Lower lobe of right lung (tissue), 2 donors: ENCODE data around the gene PDZRN4. TPM values are rescaled to one million over a fixed set of nuclear protein-coding genes. Genes with fewer than 3 reads are reported as not detected.

Experiments used
- ATAC-seq, 2 donors: fragments of 200-7000 bp; cut with Tn5 transposase; one replicate each; pipeline ENCODE4 v1.9.1; 2020 to 2022; ENCODE audit warnings: mild to moderate bottlenecking in 2 of 2, moderate library complexity in 2 of 2
- DNase-seq: peaks from one replicate; pipeline ENCODE4 v3.0.0-alpha.2; 2020
- H3K27ac ChIP-seq: fragments of 200-600 bp; one replicate; pipeline ENCODE4 v1.8.0; 2022
- H3K27me3 ChIP-seq: fragments of 200-600 bp; one replicate; pipeline ENCODE4 v1.8.0; 2022; ENCODE audit warnings: low read depth
- H3K36me3 ChIP-seq: fragments of 200-600 bp; one replicate; pipeline ENCODE4 v1.8.0; 2022; ENCODE audit warnings: mild to moderate bottlenecking
- H3K4me1 ChIP-seq: fragments of 200-600 bp; one replicate; pipeline ENCODE4 v1.8.0; 2022
- H3K4me3 ChIP-seq: fragments of 200-600 bp; one replicate; pipeline ENCODE4 v1.8.0; 2022; ENCODE audit warnings: mild to moderate bottlenecking
- H3K9me3 ChIP-seq: fragments of 200-600 bp; one replicate; pipeline ENCODE4 v1.8.0; 2022
- CTCF ChIP-seq: fragments of 200-600 bp; IDR thresholded peaks from one replicate; pipeline ENCODE4 v1.8.0; 2022; ENCODE audit warnings: antibody characterized with exemption, mild to moderate bottlenecking
- intact Hi-C: fragments of 100-400 bp; cut with DNase I; formaldehyde crosslinking; loops from one replicate; pipeline ENCODE4 v1.11.0; 2022
- total RNA-seq: library from RNA; stranded (reverse); fragmentation: NEBNext Ultra II Directional; extraction: Animal tissue kit (Norgen Biotek cat#: 25700); gene quantifications from one replicate; pipeline ENCODE4 v1.2.1, GENCODE V29; 2021
- donor health status: DM: no; HTN: yes; CAD: no; lungs with severe emphysema.

The PDZRN4 gene
- total RNA-seq, 1 donor from 2014 or later = 1.6 TPM

- ATAC-seq (no peak), DNase-seq (no peak)
- H3K36me3 ChIP-seq = no peaks in the 10 kb centered on the region
- H3K9me3 ChIP-seq = no peaks in the 10 kb centered on the region
- H3K27me3 ChIP-seq = no peaks in the 10 kb centered on the region
- no peaks in the 10 kb centered on the region for H3K4me1 ChIP-seq
- no peak for TF ChIP-seq CTCF
- intact Hi-C loops = no loop called here
- H3K4me3 ChIP-seq = no peak overlapping the region
- no peak overlapping the region for H3K27ac ChIP-seq
Observed at GRCh38 chr12:41344776-41345470, 156.8 kb downstream of the PDZRN4 start.

- TF ChIP-seq CTCF = no peak
- intact Hi-C loops = no loop called here
- no peak for DNase-seq
Observed at GRCh38 chr12:41348198-41348597, 160.1 kb downstream of the PDZRN4 start.

GRCh38 chr12:41356181-41356580 is 168.1 kb downstream of the PDZRN4 start:
- H3K9me3 ChIP-seq = no peaks in the 10 kb centered on the region
- DNase-seq (no peak), ATAC-seq (no peak)
- H3K27ac ChIP-seq = no peak overlapping the region
- H3K27me3 ChIP-seq = no peaks in the 10 kb centered on the region
- no peaks in the 10 kb centered on the region for H3K4me1 ChIP-seq
- TF ChIP-seq CTCF = no peak
- H3K4me3 ChIP-seq = no peak overlapping the region
- no peaks in the 10 kb centered on the region for H3K36me3 ChIP-seq
- intact Hi-C loops = no loop called here

More at GRCh38 chr12:41348198-41348597, 160.1 kb downstream of the PDZRN4 start:
- Histone ChIP-seq H3K27me3 (no peaks in the 10 kb centered on the region), H3K27ac (no peak overlapping the region), H3K9me3 (no peaks in the 10 kb centered on the region), H3K36me3 (no peaks in the 10 kb centered on the region), H3K4me1 (no peaks in the 10 kb centered on the region), H3K4me3 (no peak overlapping the region)
- ATAC-seq = no peak

GRCh38 chr12:41361738-41362137 is 173.6 kb downstream of the PDZRN4 start:
- ATAC-seq (no peak), DNase-seq (no peak)
- Histone ChIP-seq H3K27ac (no peak overlapping the region), H3K27me3 (no peaks in the 10 kb centered on the region), H3K4me3 (no peak overlapping the region), H3K9me3 (no peaks in the 10 kb centered on the region), H3K36me3 (no peaks in the 10 kb centered on the region), H3K4me1 (no peaks in the 10 kb centered on the region)
- TF ChIP-seq CTCF = no peak
- intact Hi-C loops = no loop called here

GRCh38 chr12:41362510-41362909 is 174.4 kb downstream of the PDZRN4 start:
- H3K4me1 ChIP-seq = no peaks in the 10 kb centered on the region
- no peak for DNase-seq
- intact Hi-C loops = no loop called here
- no peaks in the 10 kb centered on the region for H3K27me3 ChIP-seq
- no peak overlapping the region for H3K27ac ChIP-seq
- no peak for TF ChIP-seq CTCF
- H3K4me3 ChIP-seq = no peak overlapping the region
- H3K9me3 ChIP-seq = no peaks in the 10 kb centered on the region
- no peaks in the 10 kb centered on the region for H3K36me3 ChIP-seq
- ATAC-seq = no peak
